NCI-H2196 treated with DMSO at 0.1 percent for 48 hours (cell line): Measurements from ENCODE around the gene SDCCAG8.

Experiments used
- DNase-seq: peaks from one replicate; lab custom pipeline; 2025; ENCODE audit not compliant: unreplicated experiment; lab: John Stamatoyannopoulos, UW

Gene SDCCAG8

DNA sequence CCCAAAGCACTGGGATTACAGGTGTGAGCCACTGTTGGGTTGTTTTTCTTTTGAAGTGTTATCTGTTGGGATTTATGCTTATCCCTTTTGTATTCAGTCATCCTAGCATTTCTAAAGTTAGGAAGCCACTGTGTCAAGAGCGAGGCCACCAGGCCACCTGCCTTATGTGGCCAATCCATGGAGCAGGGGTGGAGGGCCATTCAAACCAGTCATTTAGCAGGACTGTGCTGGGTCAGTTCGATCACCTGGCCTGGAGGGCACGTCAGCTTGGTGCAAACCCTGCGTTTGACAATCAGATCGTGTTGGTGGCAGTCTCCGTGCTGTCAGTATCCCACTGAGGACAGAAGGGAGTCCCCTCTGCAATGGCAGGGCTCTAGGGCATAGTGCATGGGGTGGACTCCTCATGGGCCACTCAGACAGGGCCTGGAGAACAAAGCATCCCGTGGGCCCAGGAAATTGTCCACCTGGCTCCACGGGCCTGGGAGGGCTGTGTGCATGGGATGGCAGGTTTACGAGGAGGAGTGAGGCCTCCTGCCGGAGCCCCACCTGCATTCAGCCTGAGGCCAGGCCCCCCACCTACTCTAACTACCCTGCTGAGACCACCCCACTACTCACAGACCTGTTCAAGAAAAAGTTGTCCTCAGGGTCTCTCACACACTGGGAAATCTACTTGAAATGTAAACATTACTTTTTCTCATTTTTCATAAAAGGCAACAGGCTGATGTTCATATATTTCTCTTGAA is 242.3 kb downstream of the SDCCAG8 start:
- no peak for DNase-seq

DNA sequence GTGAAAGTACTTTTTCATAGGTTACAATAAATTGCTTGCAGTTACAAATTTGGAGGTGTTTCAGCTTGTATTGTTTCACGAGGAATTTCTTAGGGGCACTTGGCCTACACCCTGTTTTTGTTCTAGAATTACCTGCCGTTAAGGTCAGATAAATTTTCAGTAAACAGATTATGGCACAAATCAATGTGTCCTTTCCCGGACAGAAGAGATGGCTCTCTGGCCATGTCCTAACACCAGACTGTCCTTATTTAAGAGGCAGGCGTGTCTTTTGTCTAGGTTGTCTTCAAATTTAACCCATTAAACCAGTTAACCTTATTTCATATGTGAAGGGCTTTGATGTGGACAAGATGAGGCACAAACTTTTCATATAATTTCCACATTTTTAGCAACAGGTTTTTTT is 243.4 kb downstream of the SDCCAG8 start:
- DNase-seq, result no peak

DNA sequence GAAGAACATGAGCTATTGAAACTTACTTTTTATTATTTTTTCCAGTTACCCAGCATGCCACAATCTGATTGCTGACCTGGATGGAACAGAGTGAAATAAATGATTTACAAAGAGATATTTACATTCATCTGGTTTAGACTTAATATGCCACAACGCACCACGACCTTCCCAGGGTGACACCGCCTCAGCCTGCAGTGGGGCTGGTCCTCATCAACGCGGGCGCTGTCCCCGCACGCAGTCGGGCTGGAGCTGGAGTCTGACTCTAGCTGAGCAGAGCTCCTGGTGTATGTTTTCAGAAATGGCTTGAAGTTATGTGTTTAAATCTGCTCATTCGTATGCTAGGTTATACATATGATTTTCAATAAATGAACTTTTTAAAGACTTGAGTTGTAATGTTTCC is 243.9 kb downstream of the SDCCAG8 start:
- no peak for DNase-seq

DNA sequence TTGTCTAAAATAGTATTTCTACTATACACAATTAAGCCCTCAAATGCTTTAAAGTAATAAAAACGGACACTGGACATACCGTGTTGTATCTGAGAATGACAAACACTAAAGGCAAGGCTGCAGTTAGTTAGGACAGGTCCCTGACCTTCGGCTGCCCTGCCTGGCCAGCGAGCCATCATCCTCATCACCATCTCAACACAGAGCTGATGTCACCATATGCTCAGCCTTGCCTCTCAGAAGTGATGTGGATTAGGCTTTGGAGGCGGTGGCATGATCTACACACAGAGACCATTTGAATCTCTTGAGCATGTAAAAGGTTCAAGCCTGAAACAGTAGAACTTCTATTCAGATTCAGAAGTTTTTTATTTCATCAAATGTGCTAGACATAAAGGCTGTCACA is 244.7 kb downstream of the SDCCAG8 start:
- no peak for DNase-seq

DNA sequence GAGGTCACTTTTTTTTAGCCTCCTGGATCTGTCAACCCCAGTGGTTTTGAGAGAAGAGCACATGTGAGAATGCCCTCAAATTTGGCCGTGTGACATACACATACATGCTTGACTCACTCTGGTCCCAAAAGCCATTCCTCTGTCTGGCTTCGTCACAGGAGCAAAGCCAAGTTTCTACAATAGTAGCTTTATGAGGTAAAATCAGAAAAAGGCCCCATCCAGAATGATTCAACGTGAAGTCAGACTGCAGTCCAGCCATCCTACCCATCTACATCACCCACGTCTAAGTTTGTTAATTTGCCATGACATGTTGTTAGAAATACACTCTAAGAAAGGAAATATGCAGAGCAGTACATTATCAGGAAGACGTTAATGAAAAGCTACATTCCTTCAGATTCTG is 245.2 kb downstream of the SDCCAG8 start:
- no peak for DNase-seq

DNA sequence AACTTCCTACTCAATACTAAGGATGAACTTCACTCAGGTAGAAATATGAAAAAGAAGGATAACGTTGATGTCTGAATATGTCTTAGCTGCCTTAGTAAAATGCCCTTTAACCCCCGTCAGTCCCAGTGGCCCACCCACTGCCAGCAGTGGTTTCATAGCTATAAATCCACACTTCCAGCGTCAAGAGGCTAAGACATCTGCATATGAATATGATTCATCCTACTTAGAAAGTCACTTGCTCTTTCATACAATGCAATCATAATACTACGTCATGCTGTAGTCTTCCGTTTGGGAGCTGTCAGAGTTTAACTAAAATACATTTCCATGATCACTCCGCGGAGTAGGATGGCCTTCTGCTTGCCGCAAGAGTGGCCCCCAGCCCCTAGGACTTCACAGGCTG is 247.3 kb downstream of the SDCCAG8 start:
- no peak for DNase-seq

DNA sequence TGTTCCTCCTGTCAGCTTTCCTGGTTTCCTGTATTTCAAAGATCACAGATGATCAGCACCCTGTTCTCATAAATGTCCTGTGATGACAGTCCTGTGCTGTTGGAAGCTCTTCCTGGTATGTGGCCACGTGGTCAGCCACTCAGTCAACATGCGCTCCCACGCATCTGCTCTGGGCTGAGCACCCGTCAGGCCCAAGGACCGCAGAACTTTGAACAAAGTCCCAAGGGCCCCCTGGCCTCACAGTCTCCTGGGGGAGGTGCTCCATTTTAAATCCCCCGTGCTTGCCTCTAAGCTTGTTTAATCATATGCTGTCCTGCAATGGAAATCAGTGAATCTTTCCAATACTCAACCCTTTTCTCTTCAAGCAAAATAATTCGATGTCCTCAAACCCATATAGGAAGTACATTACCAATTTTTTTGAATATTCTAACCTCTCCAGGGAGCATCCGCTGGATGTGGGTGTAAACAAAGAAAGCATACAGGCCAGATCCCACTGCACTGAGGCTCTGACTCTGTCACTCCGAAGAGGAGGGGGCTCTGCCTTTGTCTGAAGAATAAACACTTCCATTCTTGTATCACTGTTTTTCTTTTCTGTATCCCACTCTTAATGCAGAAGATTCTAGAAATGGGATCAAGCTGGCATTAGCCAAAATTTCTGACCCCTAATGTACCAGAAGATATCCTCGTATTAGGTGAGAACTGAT is 250.3 kb downstream of the SDCCAG8 start:
- no peak for DNase-seq

DNA sequence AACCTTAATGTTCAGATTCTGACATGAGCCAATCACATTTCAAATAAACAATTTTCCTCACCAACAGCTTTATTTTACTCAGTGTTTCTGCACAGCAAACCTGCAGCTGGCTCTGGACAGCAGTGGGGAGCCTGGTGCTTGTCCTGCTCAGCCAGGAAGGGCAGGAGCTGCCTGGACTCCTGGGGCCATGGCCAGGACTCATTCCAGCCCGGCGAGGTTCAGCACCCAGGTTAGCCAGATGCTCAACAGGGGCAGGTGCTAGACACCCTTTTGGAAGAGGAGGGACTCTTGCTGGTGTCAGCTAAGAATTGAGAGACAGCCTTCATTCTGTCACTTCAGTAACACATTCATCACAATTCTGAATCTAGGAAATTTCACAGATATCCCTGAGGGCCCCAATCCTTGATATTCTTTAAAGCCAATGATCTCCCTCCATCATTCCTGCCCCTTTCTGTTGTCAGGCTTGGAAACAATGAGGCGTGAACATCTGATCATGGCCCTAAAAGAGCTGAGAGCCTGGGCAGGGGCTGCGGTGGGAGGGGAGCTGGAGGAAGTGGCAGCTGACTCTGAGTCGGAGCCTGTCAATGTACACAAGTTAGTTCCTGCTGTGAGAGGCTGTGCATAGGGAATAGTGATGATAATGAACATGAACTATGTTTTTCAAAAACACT is 251.3 kb downstream of the SDCCAG8 start:
- no peak for DNase-seq

DNA sequence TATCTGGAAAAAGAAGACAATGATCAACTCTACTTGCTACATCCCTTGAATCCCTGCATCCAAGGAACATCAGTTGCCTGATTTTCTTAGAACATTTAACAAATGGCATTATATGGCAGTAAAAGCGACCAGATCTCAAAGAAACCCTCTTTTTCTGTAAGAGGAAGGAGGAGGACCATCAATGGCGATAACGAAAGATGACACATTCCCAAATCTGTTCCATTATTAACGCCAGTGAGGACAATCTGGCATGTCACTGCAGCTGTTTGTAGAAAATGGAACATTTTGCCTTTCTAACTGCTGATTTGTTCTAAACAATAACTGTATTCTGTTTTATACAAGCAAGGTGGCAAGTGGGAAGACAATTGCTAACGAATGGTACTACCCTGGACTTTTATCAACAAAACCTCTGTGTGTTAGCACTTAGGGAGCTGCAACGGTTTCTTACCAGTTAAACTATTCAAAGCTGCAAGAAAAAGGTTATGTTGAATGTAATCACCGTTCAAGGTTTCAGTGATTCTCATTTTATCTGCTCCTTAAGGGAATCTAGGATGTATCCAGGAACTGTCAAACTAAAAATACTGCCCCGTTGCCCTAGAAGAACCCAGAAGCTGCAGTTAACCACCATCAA is 251.9 kb downstream of the SDCCAG8 start:
- DNase-seq, result no peak

DNA sequence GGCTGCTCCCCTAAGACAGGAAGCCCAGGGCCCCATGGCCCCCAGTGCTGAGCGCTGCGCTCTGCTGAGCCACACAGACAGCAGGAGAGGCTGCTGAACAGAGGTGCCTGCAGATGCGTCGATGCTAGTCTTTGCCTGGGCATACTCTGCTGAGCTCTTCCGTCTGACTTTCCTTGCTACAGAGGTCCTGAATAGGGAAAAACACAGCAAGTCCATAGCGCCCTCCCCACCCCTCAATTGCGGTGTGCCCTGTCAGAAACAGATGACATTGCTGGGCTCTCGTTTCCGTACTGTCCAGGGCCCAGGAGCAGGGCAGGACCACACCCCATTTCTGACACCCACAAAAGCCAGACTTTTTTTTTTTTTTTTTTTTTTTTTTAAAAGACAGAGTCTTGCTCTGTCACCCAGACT is 252.5 kb downstream of the SDCCAG8 start:
- DNase-seq, result no peak

DNA sequence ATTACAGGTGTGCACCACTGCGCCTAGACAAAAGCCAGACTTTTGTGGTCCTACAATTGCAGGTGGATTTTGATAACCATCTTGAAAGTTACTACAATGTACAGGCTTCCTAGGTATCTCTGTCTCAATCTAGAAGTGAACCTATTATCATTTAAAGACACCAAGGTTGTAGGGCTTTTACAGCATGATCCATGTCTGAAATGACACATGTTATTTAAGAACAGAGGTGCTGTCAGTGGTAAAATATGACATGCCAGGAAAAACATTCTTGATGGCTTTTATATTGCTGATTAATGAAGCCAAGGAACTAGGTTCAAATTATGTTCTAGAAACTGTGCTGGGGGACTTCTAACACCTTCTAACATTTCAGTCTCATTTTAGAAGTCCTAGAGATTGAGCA is 253.1 kb downstream of the SDCCAG8 start:
- DNase-seq, result no peak

DNA sequence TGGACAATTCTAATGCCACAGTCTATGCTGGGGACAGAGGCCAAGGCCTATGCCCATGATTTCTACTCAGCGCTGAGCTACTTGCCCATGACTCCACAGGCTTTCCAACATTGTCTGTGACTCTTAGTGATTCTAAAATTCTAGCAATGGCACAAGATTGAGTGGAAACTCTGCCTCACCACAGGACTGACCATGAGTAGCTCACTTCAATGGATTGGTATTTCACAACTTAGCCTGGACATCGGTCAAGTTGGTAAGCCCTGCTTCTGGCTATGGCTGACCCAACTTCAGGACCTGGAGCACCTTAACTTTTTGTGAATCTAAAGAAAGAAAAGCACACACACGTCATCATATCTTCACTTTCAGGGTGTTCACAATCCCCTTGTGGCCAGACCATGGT is 255.1 kb downstream of the SDCCAG8 start:
- no peak for DNase-seq

DNA sequence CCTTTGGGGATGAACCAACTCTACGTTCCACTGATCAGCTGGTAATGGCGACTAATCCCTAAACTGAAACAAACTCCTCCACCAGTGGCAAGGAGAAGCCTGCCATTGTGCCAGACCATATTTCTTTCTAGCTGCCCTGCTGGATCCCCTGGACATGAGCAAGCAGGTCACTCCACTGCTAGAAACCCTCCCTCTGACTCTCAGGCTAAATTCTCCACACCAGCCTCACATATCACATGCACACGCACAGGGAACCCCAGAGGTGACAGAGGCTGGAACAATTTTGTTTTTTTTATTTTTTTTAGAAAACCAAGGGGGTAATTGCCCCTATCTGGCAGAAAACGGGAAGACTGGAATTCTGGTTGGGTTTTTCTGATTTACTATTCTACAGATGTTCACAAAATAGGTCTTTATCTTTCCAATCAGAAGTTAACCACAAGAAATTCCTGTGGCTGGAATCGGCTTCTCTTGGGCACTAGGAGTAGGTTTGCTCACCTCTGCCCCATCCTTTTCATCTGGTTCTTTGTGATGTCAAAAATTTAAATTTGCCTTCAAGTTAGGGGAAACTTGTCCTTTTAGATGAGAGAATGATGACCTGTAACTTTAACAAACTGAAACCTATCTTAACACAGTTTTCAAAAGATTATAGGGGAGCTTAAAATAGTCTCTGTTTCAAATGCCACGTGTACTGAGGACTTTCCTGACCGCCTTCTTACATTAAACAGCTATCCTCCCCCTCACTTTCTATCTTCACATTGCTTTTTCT is 258.1 kb downstream of the SDCCAG8 start:
- no peak for DNase-seq

DNA sequence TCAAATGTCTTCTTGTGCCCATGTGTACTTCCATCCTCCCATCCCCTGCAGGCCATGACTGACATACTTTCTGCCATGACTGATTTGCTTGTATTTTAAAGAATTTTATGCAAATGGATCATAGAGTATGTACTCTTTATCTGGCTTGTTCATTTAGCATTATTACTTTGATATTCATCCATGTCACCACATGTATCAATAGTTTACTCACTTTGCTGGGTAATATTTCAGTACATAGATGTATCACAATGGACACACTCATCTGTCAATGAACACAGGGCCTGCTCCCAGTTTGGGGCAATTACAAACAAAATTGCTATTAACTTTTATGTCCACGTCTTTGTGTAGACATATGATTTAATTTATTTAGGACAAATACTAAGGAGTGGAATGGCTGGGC is 259.1 kb downstream of the SDCCAG8 start:
- DNase-seq, result no peak

DNA sequence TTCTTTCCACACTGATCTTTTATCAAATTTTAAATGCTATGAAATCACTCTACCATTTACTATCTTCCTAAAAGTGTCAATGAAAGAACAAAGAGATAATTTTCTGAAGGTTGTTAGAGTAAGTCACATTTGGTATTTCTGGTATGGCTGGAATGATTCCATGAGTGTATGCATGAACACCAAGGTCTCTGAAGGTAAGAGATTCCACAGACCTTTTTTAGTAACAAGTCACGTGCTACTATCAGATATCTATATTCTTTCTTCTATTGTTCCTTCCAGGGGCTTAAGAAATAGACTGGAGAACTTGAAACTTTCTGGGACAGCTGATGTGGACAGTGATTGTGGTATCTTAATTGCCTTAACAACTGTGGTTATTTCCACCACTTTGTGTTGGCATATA is 265.0 kb downstream of the SDCCAG8 start:
- DNase-seq, result no peak

DNA sequence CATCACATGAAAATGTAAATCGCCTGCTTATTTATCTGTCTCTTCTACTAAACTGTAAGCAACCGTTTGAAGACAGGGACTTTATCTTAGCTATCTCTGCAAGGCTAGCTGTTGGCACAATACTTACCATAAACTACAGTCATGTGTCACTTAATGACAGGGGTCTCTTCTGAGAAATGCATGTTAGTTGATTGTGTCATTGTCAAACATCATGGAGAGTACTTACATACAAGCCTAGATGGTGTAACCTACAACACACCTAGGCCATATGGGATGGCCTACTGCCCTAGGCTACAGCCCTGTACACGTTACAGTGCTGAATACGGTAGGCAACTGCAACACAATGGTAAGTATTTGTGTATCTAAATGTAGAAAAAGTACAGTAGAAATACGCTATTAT is 267.9 kb downstream of the SDCCAG8 start:
- no peak for DNase-seq

DNA sequence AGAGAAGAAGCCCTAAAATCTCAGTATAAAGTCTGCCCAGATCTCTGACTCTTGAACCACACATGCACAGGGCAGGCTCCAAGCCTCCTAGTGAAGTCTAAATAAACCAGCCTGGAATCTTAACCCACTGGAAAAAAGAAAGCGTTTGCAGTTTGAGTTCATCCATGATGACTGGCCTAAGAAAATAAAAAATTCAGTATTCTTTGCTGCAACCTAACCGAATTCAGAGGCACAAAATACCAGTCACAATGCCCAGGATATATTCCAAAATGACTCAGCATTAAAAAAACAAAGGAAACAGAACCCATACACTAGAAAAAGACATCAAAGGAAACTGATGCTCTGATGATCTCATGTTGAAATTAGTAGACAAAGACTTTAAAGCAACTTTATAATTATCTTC is 269.2 kb downstream of the SDCCAG8 start:
- no peak for DNase-seq

DNA sequence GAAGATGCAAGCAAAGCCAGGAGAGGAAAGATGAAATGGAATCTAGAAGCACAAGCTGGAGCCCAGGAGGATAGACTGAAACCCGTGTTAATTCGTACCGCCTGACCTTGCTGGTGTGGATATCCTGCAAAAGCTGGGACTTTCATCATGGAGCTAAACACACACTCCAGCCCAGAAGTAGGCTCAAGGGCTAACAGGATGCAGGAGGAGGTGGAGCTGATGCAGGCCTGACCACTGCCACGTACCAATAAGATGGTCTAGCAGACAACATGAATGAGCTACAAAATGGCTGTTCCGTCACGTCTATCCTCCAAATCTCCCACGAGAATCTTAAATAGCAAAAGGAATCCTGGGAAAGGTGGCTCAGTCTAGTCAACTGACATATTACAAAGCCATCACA is 270.3 kb downstream of the SDCCAG8 start:
- DNase-seq, result no peak

DNA sequence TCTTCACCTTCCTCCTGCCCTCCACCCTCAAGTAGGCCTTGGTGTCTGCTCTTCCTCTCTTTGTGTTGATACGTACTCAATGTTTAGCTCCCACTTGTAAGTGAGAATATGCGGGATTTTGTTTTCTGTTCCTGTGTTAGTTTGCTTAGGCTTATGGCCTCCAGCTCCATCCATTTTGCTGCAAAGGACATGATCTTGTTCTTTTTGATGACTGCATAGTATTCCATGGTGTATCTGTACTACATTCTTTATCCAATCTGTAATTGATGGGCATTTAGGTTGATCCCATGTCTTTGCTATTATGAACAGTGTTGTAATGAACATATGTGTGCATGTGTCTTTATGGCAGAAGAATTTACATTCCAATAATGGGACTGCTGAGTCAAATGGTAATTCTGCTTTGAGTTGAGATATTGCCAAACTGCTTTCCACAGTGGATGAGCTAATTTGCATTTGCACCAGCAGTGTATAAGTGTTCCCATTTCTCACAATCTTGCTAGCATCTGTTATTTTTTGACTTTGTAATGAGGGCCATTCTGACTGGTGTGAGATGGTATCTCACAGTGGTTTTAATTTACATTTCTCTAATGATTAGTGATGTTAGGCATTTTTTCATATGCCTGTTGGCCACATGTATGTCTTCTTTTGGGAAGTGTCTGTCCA is 272.7 kb downstream of the SDCCAG8 start:
- no peak for DNase-seq

DNA sequence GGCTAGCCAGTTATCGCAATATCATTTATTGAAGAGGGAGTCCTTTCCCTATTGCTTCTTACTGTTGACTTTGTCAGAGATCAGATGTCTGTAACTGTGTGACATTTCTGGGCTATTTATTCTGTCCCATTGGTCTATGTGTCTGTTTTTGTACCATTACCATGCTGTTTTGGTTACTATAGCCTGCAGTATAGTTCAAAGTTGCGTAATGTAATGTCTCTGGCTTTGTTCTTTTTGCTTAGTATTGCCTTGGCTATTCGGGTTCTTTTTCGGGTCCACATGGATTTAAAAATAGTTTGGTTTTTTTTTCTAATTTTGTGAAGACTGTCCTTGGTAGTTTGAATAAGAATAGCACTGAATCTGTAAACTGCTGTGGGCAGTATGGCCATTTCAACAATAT is 273.7 kb downstream of the SDCCAG8 start:
- DNase-seq, result no peak

DNA sequence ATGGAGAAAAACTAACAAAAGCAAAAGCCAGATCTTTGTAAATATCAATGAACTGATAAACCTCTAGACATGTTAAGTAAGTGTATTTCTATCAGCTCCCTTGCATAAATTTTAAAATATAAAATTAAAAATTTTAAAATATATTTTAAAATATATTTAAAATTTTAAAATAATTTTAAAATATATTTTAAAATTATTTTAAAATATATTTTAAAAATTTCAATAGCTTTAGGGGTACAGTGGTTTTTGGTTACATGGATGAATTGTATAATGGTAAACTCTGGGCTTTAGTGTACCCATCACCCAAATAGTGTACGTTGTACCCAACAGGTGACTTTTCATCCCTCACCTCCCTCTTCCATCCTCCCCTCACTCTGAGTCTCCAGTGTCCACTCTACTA is 279.2 kb downstream of the SDCCAG8 start:
- no peak for DNase-seq
